Body of pancreas (tissue), 4 donors: ENCODE data around the gene PDHA2. TPM values are rescaled to one million over a fixed set of nuclear protein-coding genes. Genes with fewer than 3 reads are reported as not detected.

Experiments
- ATAC-seq: fragments of 150-250 bp; one replicate; pipeline ENCODE4 v1.9.1; 2016
- DNase-seq, 4 donors: peaks; one replicate each; pipeline ENCODE4 v3.0.0-alpha.2; 2019
- H3K27ac ChIP-seq, 4 donors: fragments of 200-600 bp; sonication (generic); 1 replicate in 3 of 4; 2 replicates in 1 of 4; pipeline versions ENCODE4 v1.5.1 to v1.6.1; 2016 to 2019; ENCODE audit warnings: mild to moderate bottlenecking in 1 of 4, mixed read lengths in 1 of 4, moderate library complexity in 1 of 4
- H3K27me3 ChIP-seq, 2 donors: fragments of 200-600 bp; sonication (generic); one replicate each; pipeline ENCODE4 v1.6.0; 2016; ENCODE audit warnings: mild to moderate bottlenecking in 1 of 2
- H3K36me3 ChIP-seq, 2 donors: fragments of 200-600 bp; sonication (generic); replicated peaks in 1 of 2; 2 replicates each; pipeline ENCODE4 v1.5.1; 2016; ENCODE audit warnings: low read depth in 2 of 2; ENCODE audit not compliant: insufficient read depth in 1 of 2
- H3K4me1 ChIP-seq: fragments of 200-600 bp; sonication (generic); one replicate; pipeline ENCODE4 v1.6.0; 2016
- H3K4me3 ChIP-seq, 2 donors: fragments of 200-600 bp; sonication (generic); 1 replicate in 1 of 2; 2 replicates in 1 of 2; pipeline ENCODE4 v1.5.1; 2016 to 2019
- H3K9me3 ChIP-seq, 3 donors: fragments of 200-600 bp; sonication (generic); 1 replicate in 2 of 3; 2 replicates in 1 of 3; pipeline ENCODE4 v1.5.1; 2016
- POLR2A ChIP-seq, 3 donors: fragments of 450-650 bp; IDR thresholded peaks; one replicate each; pipeline ENCODE4 v1.6.1; 2016; ENCODE audit warnings: antibody characterized with exemption in 3 of 3, mild to moderate bottlenecking in 2 of 3
- WGBS, 2 donors: methylation state at CpG; one replicate each; pipeline ENCODE4 v1.1.5; 2017; 5-methylcytosine and 5-hydroxymethylcytosine counted together
- intact Hi-C: fragments of 100-400 bp; cut with DNase I; formaldehyde crosslinking; loops from one replicate; pipeline ENCODE4 v1.15.1; 2023
- total RNA-seq, 2 donors: library from RNA; depleted of rRNA; stranded (reverse); fragments of >200 nt; gene quantifications; one replicate each; pipeline ENCODE4 v1.1.0, GENCODE V29; 2016
- TF ChIP-seq, protein P1 (sequence below), 7 experiments: fragments of 450-650 bp in 4 of 7; fragments of 200-600 bp in 3 of 7; sonication (generic) in 3 of 7; IDR thresholded peaks; one replicate each; pipeline ENCODE4 v1.5.1; 2016 to 2019; ENCODE audit warnings: antibody characterized with exemption in 7 of 7

PDHA2 gene
- total RNA-seq: not detected

DNA sequence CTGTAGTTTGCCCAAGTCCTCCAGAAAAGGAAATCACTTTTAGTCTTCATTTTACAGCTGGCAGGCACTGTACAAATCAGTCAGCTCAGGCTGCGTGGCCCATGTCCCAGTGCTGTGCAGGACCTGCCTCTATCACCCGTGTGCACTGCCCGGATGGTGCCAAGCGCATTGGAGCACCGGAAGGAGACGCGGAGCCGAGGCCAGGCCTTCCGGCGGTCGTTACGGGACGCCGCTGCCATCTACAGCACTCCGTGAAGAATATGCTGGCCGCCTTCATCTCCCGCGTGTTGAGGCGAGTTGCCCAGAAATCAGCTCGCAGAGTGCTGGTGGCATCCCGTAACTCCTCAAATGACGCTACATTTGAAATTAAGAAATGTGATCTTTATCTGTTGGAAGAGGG is at the start of gene PDHA2:
TSS of gene PDHA2 (plus strand) at position 203 of the 400 bp plus-strand sequence. CDS start at position 261, 58 bp downstream.
- no peak for TF ChIP-seq POLR2A (IDR thresholded peaks at IDR 0.05)
- TF ChIP-seq, protein P1, sequence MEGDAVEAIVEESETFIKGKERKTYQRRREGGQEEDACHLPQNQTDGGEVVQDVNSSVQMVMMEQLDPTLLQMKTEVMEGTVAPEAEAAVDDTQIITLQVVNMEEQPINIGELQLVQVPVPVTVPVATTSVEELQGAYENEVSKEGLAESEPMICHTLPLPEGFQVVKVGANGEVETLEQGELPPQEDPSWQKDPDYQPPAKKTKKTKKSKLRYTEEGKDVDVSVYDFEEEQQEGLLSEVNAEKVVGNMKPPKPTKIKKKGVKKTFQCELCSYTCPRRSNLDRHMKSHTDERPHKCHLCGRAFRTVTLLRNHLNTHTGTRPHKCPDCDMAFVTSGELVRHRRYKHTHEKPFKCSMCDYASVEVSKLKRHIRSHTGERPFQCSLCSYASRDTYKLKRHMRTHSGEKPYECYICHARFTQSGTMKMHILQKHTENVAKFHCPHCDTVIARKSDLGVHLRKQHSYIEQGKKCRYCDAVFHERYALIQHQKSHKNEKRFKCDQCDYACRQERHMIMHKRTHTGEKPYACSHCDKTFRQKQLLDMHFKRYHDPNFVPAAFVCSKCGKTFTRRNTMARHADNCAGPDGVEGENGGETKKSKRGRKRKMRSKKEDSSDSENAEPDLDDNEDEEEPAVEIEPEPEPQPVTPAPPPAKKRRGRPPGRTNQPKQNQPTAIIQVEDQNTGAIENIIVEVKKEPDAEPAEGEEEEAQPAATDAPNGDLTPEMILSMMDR (IDR thresholded peaks at IDR 0.05): no peak
- H3K36me3 ChIP-seq: no peaks in the 10 kb centered on the region
- H3K4me1 ChIP-seq: no peaks in the 10 kb centered on the region
- H3K9me3 ChIP-seq: no peaks in the 10 kb centered on the region
- intact Hi-C loops: no loop called here
- 94 to 95% methylated on average over 22 of the region's 22 CpGs for WGBS, 2 donors
- DNase-seq (no peak), ATAC-seq (no peak)
- no peak within 1 kb of the TSS for H3K27ac ChIP-seq
- no peaks in the 10 kb centered on the region for H3K27me3 ChIP-seq
- no peak within 1 kb of the TSS for H3K4me3 ChIP-seq

DNA sequence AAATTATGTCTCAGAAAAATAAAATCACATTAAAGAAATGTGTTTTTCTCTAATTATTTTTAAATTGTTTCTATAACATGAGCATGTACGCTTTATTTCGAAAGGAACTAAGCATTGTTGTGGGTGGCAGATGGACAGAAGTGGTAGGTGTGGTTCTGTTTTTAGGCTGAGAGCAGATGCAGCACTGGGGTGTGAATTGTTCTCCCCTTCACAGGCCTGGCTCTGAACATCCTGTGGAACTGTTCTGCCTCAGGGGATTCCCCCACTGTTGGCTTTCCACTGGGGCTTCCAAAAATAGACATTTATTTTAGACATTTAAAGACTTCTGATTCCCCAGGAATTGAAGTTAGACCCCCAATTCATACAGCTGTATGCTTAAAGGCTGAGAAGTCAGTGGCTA is 41.9 kb upstream of the PDHA2 start:
- ATAC-seq: no peak
- 73 to 77% methylated on average over 2 of the region's 2 CpGs for WGBS, 2 donors
- intact Hi-C loops: no loop called here
- no peaks in the 10 kb centered on the region for H3K4me1 ChIP-seq
- H3K36me3 ChIP-seq: no peaks in the 10 kb centered on the region
- no peak overlapping the region for H3K4me3 ChIP-seq
- H3K9me3 ChIP-seq: no peaks in the 10 kb centered on the region
- no peak overlapping the region for H3K27ac ChIP-seq
- H3K27me3 ChIP-seq: no peaks in the 10 kb centered on the region
- TF ChIP-seq, protein P1 (IDR thresholded peaks at IDR 0.05): no peak
- no peak for TF ChIP-seq POLR2A (IDR thresholded peaks at IDR 0.05)
- no peak for DNase-seq

DNA sequence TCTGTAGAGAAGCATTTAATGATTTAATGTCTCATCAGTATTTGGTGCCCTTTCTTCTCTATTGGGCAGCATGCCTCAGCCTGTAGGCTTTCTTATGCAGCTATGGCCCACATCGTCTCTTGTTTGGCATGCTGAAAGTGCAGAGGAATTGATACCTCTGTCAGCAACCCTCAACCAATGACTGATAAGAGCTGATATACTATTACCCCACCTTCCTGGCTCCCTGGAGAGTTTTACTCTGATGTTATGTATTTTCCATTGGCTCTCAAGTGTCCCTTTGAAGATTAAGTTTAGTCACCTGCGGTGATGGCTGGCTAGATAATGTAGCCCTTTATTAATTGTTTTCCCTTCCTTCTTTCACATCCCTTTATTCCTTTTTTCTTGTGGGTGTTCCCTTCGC is 41.2 kb upstream of the PDHA2 start:
- no peak for ATAC-seq
- H3K36me3 ChIP-seq: no peaks in the 10 kb centered on the region
- intact Hi-C loops: no loop called here
- TF ChIP-seq, protein P1 (IDR thresholded peaks at IDR 0.05): no peak
- DNase-seq: no peak
- 44 to 49% methylated on average over 3 of the region's 3 CpGs for WGBS, 2 donors
- H3K27ac ChIP-seq: no peak overlapping the region
- no peaks in the 10 kb centered on the region for H3K27me3 ChIP-seq
- H3K4me1 ChIP-seq: no peaks in the 10 kb centered on the region
- H3K9me3 ChIP-seq: no peaks in the 10 kb centered on the region
- no peak overlapping the region for H3K4me3 ChIP-seq

DNA sequence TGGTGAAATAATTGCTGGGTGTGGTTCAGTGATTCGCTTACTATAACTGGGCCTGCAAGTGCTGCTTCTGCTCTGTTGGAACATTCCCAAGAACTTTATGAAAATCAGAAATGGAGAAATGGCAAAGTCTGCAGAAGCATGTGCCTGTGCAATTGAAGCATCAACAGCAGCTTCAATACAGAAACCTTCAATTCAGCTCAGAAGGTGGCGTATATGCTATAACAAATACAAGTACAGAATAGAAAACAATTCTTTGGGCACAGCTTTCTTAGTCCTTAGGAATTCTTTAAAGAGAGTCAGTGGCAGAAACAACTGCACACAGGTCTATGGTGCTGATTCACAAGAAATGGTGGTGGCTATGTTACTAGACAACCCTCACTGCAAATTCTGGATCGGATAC is 18.0 kb upstream of the PDHA2 start:
- intact Hi-C loops: no loop called here
- H3K27ac ChIP-seq: no peak overlapping the region
- no peak for DNase-seq
- no peaks in the 10 kb centered on the region for H3K4me1 ChIP-seq
- ATAC-seq: no peak
- no peaks in the 10 kb centered on the region for H3K36me3 ChIP-seq
- TF ChIP-seq, protein P1 (IDR thresholded peaks at IDR 0.05): no peak
- TF ChIP-seq POLR2A (IDR thresholded peaks at IDR 0.05): no peak
- H3K27me3 ChIP-seq: no peaks in the 10 kb centered on the region
- H3K9me3 ChIP-seq: no peaks in the 10 kb centered on the region
- 70 to 73% methylated on average over 3 of the region's 3 CpGs for WGBS, 2 donors
- H3K4me3 ChIP-seq: no peak overlapping the region

DNA sequence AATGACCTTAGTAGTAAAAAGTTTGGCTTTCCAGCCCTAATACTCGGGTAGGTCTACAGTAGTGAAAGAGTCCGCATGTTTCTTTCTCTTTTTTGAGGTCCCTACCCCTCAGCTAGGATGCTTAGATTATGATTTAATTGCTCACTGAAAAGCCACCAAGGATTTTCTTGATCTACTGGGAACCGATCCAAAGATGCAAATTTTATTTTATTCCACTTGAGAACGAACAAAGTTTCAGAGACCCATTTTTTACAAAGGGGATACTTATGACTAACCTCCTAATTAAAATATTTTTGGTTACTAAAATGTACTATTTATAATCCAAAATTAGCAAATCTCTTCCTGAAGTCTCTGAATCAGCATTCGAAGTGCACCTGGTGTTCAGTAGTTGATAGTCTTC is 14.3 kb upstream of the PDHA2 start:
- no peaks in the 10 kb centered on the region for H3K4me1 ChIP-seq
- no peak overlapping the region for H3K27ac ChIP-seq
- TF ChIP-seq POLR2A (IDR thresholded peaks at IDR 0.05): no peak
- TF ChIP-seq, protein P1 (IDR thresholded peaks at IDR 0.05): no peak
- no peaks in the 10 kb centered on the region for H3K36me3 ChIP-seq
- H3K4me3 ChIP-seq: no peak overlapping the region
- H3K27me3 ChIP-seq: no peaks in the 10 kb centered on the region
- intact Hi-C loops: no loop called here
- no peak for ATAC-seq
- no peak for DNase-seq
- 72% methylated on average over 5 of the region's 5 CpGs for WGBS, 2 donors
- no peaks in the 10 kb centered on the region for H3K9me3 ChIP-seq
